ENCODE results near the gene ZNRF3.

- TF ChIP-seq YY1 (IDR thresholded peaks at IDR 0.05; ENCODE audit: low read depth): no peak
- TF ChIP-seq, protein P1, sequence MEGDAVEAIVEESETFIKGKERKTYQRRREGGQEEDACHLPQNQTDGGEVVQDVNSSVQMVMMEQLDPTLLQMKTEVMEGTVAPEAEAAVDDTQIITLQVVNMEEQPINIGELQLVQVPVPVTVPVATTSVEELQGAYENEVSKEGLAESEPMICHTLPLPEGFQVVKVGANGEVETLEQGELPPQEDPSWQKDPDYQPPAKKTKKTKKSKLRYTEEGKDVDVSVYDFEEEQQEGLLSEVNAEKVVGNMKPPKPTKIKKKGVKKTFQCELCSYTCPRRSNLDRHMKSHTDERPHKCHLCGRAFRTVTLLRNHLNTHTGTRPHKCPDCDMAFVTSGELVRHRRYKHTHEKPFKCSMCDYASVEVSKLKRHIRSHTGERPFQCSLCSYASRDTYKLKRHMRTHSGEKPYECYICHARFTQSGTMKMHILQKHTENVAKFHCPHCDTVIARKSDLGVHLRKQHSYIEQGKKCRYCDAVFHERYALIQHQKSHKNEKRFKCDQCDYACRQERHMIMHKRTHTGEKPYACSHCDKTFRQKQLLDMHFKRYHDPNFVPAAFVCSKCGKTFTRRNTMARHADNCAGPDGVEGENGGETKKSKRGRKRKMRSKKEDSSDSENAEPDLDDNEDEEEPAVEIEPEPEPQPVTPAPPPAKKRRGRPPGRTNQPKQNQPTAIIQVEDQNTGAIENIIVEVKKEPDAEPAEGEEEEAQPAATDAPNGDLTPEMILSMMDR (IDR thresholded peaks at IDR 0.05): no peak
- TF ChIP-seq NFIC (IDR thresholded peaks at IDR 0.05; ENCODE audit: borderline replicate concordance): no peak
- no peak for TF ChIP-seq JUND (IDR thresholded peaks at IDR 0.05)
- TF ChIP-seq, protein P2, sequence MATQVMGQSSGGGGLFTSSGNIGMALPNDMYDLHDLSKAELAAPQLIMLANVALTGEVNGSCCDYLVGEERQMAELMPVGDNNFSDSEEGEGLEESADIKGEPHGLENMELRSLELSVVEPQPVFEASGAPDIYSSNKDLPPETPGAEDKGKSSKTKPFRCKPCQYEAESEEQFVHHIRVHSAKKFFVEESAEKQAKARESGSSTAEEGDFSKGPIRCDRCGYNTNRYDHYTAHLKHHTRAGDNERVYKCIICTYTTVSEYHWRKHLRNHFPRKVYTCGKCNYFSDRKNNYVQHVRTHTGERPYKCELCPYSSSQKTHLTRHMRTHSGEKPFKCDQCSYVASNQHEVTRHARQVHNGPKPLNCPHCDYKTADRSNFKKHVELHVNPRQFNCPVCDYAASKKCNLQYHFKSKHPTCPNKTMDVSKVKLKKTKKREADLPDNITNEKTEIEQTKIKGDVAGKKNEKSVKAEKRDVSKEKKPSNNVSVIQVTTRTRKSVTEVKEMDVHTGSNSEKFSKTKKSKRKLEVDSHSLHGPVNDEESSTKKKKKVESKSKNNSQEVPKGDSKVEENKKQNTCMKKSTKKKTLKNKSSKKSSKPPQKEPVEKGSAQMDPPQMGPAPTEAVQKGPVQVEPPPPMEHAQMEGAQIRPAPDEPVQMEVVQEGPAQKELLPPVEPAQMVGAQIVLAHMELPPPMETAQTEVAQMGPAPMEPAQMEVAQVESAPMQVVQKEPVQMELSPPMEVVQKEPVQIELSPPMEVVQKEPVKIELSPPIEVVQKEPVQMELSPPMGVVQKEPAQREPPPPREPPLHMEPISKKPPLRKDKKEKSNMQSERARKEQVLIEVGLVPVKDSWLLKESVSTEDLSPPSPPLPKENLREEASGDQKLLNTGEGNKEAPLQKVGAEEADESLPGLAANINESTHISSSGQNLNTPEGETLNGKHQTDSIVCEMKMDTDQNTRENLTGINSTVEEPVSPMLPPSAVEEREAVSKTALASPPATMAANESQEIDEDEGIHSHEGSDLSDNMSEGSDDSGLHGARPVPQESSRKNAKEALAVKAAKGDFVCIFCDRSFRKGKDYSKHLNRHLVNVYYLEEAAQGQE (IDR thresholded peaks at IDR 0.05; ENCODE audit: low read depth, low read length): no peak
These were observed 78.7 kb downstream of the ZNRF3 start for GRCh38 chr22:28962042-28962554.

Data from SK-N-SH (cell line).